Lung microvascular endothelial cell (primary cell): Measurements from ENCODE around the gene SPR. TPM values are rescaled to one million over a fixed set of nuclear protein-coding genes. Genes with fewer than 3 reads are reported as not detected.

Source experiments
- DNase-seq, 2 donors: peaks; one replicate each; pipeline versions ENCODE4 v3.0.0 to v3.0.0-alpha.2; 2010; ENCODE audit warnings: low read depth in 2 of 2
- total RNA-seq: library from RNA; depleted of rRNA; stranded (reverse); fragments of >200 nt; gene quantifications from 2 replicates; pipeline ENCODE4 v1.2.1, GENCODE V29; 2014

Gene SPR
- total RNA-seq, 1 donor from 2014 or later, result 51.6 TPM

DNA sequence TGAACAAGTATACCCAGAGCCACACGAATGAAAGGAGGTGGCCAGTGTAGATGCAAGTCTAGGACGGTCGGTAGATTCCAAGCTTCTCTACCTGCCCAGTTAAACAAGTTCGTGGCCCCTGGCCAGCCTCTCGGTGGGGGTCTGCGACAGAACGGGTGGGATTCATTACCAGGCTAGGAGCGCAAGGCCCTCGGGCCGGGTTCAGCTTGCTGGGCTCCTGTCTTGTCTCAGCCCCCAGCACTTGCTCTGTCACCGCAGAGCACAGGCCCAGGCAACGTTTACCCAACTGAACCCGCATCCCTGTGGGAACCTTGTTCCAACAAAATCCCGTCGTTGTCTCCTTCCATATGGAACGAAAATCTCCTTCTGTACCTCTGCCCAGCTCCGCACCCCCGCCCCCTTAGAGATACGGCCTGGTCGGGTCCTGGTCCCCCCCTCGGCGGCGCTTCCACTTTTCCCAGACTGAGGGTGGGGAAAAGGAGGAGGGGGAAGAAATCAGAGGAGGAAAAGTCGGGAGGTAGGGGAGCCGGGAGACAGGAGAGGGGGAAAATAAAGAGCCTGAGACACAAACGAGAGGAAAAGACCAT, 28.2 kb downstream of the SPR start:
- no peak for DNase-seq

DNA sequence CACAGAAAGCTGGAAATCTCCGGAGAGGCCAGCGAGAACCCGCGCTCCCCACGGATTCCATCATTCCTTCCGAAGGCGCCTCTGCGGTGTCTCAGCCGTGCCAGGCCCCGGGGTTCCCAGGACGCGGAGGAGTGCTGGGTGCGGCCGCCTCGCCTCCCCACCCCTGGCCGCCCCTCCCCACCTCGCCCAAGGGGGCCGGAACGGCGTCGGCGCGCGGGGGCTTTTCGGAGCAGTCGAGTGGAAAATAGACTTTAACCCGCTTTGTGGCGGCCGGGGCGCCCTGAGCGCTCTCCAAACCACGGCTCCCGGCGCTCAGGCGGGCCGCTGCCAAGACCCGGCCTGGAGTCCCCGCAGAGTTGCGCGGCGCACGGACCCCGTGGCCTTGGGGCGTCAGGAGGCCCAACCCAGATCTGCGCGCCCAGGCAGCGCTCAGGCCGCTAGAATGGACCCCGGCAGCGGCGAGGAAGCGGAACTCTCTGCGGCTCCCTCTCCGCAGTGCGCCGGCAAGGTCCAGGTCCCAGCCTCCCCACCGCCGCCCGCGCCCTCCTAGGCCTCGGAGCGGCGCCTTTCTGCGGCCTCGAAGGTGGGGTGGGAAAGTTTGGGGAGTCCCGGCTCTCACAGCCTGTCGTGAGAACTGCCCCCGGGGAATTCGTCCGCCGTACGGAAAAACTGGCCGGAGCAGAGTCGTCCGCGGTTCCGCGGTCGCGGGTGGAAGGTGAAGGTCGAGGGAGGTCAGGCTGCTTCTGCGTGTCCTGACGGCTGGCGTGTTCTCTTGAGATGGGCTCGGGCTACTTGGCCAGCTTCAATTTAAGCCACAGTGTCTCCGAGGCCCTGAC, 28.9 kb downstream of the SPR start:
- DNase-seq, result peak; percentile 32 to 33

GRCh38 chr2:72916743-72917137, 29.5 kb downstream of the SPR start:
- no peak for DNase-seq

DNA sequence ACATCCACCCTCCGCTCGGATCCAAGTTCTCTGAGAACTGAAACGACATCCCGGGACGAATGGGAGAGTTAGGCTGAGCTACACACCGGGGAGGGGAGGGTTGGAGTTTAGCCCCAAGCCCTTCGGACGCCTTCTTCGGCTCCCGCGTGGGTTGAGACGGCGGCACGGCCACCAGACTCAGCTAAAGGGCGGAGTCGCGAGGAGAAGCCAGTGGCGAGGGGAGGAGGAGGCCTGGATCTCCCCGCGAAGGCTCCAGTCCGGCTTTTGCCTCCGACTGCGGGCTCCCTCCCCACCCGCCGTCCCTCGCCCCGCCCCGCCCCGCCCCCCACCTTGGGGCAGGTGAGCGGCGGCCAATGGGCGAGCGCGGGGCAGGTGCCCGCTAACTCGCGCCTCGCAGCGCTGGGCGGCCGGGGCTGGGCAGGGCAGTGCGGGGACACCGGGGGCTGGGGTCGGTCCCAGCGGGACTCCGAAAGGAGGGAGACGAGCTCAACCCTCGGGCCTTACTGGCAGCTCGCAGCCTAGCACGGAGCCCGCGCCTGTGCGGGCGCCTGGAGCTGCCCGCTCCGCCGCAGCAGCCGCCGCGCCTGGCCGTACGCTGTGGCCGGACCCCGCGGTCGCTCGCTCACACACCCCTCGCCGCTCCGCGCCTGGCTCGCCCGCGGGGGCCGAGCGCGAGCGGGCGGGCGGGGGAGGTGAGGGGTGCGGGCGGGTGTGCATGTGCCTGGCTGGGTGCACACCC, 30.1 kb downstream of the SPR start, which contains the start of gene EMX1:
Gene EMX1, plus strand, starts transcription at position 382 of the 739 bp plus-strand sequence. Its CDS starts 334 bp downstream, at position 716.
- peak in 1 of 2 donors; percentile 23 for DNase-seq

- peak in 1 of 2 donors; percentile 16 for DNase-seq
Observed at GRCh38 chr2:72917877-72918553, 30.8 kb downstream of the SPR start.

DNA sequence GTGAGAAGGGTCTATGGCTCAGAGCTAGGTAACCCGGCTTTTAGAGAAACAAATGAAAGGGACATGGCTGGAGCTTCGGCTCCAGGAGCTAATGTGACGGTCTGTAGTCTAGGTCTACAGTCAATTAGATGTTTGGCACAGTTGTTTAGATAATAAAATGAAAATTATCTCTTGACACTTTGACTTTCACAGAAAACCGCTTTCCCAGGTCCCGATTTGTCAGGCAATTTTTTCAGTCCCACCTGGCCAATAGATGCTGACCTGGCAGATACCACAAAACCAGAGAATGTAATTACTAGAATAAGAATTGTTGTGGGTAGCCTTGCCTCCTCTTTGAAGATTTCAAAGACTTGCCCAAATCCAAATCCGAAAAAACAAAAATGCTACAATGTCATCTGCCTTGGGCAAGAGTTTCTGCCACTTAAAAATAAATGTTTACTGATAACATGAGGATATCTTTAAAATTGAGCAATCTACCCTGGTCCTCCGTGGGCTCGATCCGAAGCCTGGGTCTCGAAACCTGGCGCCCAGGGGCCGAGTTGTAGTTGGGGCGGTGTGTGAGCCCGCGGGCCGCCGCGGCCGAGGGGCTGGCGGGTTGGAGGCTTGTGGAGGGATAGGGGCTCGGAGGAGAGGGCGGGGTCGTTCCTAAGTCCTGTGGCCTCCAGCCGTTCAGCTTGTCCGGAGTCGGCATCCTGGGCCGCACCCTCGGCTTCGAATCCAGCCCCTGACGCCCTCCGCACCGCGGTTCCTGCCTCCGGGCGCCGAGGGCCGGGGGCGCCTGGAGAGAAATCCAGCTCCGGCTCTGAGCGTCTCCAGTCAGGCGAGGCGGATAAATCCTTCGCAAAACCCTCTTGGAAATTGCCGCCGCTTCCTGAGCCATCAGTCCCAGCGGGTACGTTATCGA, 32.5 kb downstream of the SPR start:
- DNase-seq, result no peak

GRCh38 chr2:72920318-72921087, 33.3 kb downstream of the SPR start:
- peak in 1 of 2 donors; percentile 42 for DNase-seq

- DNase-seq, result no peak
Observed at GRCh38 chr2:72921088-72921851, 34.1 kb downstream of the SPR start.

- DNase-seq, result no peak
Observed at GRCh38 chr2:72921853-72922252, 34.6 kb downstream of the SPR start.

GRCh38 chr2:72923833-72924352, 36.7 kb downstream of the SPR start:
- DNase-seq, result no peak

DNA sequence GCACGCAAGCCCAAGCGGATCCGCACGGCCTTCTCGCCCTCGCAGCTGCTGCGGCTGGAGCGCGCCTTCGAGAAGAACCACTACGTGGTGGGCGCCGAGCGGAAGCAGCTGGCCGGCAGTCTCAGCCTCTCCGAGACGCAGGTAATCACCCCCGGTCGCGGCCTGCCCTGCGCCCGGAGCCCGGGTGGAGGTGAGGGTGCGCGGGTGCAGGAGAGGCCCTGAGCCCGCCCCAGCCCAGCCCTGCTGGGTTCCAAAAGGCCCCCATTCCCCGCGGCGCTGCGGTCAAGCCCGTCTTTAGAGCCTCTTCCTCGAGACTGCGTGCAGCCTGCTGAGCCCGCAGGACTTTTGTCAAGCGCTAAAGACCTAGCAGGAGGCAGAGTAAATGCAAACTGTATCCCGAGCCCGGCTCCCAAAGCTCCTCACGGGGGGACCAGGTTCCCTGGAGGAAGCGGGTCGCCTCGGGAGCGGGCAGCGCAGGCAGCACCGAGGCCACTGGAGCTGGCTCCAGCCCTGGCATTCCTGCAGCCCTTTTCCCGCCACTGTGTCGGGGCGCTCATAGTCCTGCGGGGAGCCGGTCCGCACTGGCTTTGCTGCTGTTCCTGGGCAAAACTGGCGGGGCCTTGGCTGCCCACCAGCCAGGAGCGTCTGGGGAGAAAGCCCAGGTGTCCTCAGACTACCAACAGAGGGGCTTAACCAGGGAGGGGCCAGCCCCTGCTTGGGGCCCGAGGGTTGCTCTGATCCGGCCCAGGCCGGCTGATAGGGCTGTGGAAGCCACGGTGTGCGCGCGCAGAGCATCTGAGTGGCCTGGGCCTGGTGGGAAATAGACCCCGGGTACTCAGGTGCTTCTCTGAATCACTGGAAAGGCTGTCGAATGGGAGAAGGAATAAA, 37.4 kb downstream of the SPR start:
- no peak for DNase-seq

GRCh38 chr2:72925328-72925943, 38.2 kb downstream of the SPR start:
- no peak for DNase-seq

- DNase-seq, result no peak
Observed at GRCh38 chr2:72926368-72926767, 39.2 kb downstream of the SPR start.

DNA sequence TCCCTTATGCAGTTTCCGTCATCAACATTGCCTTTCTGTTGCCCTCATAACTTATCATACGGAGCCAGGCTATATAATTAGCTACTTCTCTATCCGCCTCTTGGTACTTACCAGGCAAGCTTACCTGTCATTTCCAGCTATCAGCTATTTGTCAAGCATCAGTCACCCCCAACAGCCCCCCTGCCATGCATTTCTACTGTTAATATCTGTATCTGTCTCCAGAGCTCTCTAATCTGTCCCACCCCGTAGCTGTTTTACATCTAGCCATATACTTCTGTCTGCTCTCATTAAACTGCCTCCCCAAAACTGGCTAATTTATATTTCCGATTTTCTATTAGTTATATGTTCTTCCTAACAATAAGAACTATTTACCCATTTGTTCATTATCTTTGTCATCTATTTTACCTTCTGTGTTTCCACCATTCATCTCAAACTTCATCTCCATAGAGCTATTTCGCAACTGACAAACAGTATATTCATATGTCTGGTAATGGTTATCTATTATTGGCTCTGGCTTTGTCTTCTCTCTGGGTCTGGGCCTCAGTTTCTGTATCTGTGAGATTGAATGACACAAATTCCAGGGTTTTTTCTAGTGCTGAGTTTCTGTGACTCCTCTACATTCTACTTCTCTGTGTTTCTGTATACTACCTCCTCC, 39.7 kb downstream of the SPR start:
- DNase-seq, result no peak

GRCh38 chr2:72927619-72928550, 40.7 kb downstream of the SPR start:
- DNase-seq, result no peak

GRCh38 chr2:72929010-72929409, 41.8 kb downstream of the SPR start:
- no peak for DNase-seq
